HG03558 (cell line): ENCODE data around the gene TSC2.

ENCODE experiments used
- ATAC-seq: cut with Tn5 transposase; IDR thresholded peaks from one replicate; pipeline ENCODE4 v1.9.1; 2021; ENCODE audit warnings: moderate number of reproducible peaks; ENCODE audit not compliant: unreplicated experiment; ENCODE audit errors: extremely low read depth

TSC2 gene

GRCh38 chr16:2082171-2082982 is 34.6 kb downstream of the TSC2 start:
- no peak for ATAC-seq

DNA sequence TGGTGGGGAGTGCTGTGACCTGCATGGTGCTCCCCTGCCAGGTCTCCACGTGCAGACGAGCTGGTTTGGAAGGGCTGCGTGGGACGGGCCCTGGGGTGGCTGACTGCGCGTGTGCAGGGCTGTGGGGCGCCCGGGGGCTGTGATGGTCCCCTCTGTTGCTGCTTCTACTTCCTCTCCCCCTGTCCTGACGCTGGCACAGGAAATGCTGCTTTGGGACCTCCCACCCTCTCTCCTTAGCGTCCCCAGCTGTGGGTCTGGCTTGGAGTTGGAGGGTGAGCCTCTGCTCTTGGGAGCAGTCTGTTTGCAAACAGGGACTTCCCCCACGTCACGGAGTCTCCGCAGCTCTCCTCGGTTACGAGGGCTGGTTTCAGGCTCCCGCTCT is 35.2 kb downstream of the TSC2 start:
- no peak for ATAC-seq

DNA sequence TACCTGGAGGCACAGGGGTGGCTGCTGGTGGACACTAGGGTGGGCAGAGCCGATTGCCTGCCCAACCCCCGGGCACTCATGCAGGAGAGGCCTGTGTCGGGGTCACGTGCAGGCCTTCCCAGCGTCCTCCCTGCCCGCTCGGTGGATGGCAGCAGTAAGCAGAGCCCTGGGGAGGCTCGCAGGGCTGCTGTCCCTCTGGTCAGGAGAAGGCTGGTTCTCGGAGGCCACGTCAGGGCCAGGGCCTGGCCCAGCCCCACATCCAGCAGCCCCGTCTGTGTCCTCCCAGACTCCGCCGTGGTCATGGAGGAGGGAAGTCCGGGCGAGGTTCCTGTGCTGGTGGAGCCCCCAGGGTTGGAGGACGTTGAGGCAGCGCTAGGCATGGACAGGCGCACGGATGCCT is 35.6 kb downstream of the TSC2 start:
- no peak for ATAC-seq

DNA sequence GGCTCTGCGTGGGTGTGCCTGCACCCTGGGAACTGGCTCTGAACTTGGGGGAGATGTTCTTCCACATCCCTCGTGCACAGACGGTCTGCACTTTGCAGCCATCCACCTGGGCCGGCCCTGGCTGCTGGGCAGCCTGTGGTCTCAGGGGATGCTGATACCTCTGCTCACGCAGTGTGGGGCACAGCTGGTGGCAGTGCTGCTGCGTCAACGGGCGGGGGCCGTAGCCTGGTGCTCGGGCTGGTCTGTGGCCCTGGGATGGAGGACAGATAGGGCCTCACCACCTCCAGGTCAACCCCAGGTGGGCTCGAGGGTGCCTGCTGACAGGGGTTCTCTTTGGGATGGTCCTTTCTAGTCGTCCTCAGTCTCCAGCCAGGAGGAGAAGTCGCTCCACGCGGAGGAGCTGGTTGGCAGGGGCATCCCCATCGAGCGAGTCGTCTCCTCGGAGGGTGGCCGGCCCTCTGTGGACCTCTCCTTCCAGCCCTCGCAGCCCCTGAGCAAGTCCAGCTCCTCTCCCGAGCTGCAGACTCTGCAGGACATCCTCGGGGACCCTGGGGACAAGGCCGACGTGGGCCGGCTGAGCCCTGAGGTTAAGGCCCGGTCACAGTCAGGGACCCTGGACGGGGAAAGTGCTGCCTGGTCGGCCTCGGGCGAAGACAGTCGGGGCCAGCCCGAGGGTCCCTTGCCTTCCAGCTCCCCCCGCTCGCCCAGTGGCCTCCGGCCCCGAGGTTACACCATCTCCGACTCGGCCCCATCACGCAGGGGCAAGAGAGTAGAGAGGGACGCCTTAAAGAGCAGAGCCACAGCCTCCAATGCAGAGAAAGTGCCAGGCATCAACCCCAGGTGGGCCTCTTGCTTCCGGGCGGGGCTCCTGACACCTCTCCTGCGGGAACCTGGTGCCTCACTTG is 36.3 kb downstream of the TSC2 start:
- no peak for ATAC-seq

GRCh38 chr16:2084895-2085625 is 37.3 kb downstream of the TSC2 start:
- no peak for ATAC-seq

GRCh38 chr16:2085669-2086068 is 37.9 kb downstream of the TSC2 start:
- no peak for ATAC-seq

DNA sequence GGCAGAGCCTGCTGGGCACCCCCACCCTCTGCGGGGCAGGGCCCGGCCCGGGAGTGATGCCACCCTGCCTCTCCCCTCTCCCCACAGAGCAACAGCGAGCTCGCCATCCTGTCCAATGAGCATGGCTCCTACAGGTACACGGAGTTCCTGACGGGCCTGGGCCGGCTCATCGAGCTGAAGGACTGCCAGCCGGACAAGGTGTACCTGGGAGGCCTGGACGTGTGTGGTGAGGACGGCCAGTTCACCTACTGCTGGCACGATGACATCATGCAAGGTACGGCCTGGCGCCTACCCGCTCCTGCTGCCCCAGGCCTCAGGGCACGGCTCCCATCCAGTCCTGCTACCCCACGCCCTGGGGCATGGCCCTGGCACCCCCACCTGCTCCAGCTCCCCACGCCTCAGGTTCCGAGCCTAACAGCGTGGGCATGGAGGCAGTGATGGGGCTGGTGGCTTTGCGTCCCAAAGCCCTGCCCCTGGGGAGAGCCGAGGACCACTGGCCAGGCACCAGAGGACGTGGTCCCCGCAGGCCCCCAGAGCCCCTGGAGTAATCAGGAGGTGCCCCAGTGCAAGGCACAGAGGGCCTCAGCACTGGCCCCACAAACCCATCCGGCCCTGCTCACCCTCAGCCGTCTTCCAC is 38.4 kb downstream of the TSC2 start:
- no peak for ATAC-seq

- no peak for ATAC-seq
These were observed 39.3 kb downstream of the TSC2 start for GRCh38 chr16:2086812-2087747.

DNA sequence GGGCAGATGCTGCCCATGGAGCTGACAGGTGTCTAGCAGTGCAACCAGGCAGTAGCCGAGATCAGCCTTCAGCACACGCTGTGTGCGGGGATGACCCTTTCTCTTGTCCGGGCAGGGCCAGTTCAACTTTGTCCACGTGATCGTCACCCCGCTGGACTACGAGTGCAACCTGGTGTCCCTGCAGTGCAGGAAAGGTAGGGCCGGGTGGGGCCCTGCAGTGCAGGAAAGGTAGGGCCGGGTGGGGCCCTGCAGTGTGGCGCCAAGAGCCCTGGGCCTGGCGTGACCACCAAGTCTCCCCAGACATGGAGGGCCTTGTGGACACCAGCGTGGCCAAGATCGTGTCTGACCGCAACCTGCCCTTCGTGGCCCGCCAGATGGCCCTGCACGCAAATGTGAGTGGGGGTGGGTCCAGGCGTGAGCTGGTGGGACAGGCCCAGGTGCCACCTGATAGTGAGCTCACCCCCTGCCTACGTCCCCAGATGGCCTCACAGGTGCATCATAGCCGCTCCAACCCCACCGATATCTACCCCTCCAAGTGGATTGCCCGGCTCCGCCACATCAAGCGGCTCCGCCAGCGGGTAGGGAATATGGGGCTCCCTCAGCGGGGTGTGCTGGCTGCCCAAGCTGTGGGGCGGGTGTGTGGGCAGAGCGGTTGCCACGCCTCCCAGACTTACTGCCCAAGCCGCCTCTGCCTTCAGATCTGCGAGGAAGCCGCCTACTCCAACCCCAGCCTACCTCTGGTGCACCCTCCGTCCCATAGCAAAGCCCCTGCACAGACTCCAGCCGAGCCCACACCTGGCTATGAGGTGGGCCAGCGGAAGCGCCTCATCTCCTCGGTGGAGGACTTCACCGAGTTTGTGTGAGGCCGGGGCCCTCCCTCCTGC is 40.2 kb downstream of the TSC2 start:
- ATAC-seq: no peak

- ATAC-seq: no peak
These were observed 41.1 kb downstream of the TSC2 start for GRCh38 chr16:2088759-2089358.

GRCh38 chr16:2089706-2090480 is 42.1 kb downstream of the TSC2 start:
- ATAC-seq: no peak

GRCh38 chr16:2090481-2090776 is 42.6 kb downstream of the TSC2 start:
- ATAC-seq: no peak

DNA sequence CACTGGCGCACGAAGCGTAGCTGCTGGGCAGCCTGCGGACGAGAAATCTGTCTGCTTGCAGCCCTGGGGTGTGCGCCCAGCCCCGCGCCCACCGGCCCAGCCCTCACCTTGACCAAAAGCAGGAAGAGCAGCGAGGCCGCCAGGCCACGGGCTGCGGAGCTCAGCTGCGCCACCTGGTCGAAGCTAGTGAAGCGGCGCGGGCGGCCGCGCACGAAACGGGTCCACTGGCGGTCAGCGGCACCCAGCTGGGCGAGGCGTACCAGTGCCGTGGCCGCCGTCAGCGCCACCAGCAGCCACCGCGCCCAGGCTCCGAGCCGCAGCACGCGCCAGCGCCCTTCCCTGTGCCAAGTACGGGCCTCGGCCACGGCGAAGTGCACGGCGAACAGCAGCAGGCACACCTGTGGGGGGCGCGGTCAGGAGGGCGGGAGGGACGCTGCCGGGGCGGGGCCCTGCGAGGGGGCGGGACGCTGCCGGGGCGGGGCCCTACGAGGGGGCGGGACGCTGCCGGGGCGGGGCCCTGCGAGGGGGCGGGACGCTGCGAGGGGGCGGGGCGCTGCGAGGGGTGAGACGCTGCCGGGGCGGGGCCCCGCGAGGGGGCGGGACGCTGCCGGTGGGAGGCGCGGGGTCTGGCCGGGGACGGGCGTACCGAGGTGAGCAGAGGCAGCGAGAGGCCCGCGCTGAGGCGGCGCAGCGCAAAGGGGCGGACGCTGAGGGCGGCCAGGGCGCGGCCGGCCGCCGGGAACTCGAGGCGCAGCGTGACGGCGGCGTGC is 43.2 kb downstream of the TSC2 start:
- ATAC-seq: no peak

GRCh38 chr16:2091547-2092255 is 43.9 kb downstream of the TSC2 start:
- no peak for ATAC-seq

DNA sequence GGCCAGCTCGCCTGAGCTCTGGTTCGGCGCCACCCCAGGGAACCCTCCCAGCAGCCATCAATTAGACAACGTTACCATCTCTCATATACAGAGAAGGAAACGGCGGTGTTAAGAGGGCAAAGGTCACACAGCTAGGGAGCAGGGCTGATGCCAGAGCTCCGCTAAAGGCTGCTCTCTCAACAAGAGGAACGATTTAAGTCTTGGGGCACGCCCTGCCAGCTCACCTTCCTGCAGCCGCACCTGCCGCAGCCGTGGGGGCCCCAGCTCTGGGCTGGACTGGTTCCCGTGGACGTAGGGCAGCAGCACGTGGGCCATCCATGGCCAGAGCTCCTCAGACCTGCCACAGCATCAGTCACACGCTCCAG is 44.5 kb downstream of the TSC2 start:
- no peak for ATAC-seq

- ATAC-seq: no peak
These were observed 45.1 kb downstream of the TSC2 start for GRCh38 chr16:2092866-2093265.
